HFF-Myc (cell line): ENCODE measurements around the gene CEP164.

Experiments
- DNase-seq: peaks from one replicate; pipeline ENCODE4 v3.0.0-alpha.2; 2011; ENCODE audit warnings: low read depth; ENCODE audit errors: extremely low read depth
- H3K4me3 ChIP-seq: replicated peaks from 2 replicates; pipeline ENCODE4 v1.5.1; 2011; ENCODE audit warnings: low read depth, mild to moderate bottlenecking, control low read depth, low read length
- TF ChIP-seq, protein P1 (sequence below): IDR thresholded peaks from 2 replicates; pipeline ENCODE4 v1.5.1; 2012; ENCODE audit warnings: mild to moderate bottlenecking, low read depth, low read length, control low read depth; ENCODE audit errors: missing control alignments

The CEP164 gene

DNA sequence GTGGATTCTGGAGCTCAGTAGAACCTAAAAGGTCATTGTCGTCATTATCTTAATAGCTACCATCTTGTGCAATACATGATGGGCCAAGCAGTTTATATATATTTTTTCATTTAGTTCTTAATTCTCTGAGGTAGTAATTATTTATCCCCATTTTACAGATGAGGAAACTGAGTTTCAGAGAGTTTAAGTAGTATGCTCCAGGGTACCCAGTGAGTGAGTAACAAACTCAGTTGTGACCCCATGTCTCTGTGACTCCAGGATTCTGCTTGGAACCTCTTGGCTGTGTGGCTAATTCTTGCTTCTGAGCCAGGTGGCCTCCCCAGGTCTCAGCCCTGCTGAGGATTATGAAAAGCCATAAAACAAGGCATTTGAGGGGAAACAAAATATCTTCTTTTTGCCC lies 82.6 kb downstream of the CEP164 start:
- no peak overlapping the region for H3K4me3 ChIP-seq
- DNase-seq: no peak
- TF ChIP-seq, protein P1, sequence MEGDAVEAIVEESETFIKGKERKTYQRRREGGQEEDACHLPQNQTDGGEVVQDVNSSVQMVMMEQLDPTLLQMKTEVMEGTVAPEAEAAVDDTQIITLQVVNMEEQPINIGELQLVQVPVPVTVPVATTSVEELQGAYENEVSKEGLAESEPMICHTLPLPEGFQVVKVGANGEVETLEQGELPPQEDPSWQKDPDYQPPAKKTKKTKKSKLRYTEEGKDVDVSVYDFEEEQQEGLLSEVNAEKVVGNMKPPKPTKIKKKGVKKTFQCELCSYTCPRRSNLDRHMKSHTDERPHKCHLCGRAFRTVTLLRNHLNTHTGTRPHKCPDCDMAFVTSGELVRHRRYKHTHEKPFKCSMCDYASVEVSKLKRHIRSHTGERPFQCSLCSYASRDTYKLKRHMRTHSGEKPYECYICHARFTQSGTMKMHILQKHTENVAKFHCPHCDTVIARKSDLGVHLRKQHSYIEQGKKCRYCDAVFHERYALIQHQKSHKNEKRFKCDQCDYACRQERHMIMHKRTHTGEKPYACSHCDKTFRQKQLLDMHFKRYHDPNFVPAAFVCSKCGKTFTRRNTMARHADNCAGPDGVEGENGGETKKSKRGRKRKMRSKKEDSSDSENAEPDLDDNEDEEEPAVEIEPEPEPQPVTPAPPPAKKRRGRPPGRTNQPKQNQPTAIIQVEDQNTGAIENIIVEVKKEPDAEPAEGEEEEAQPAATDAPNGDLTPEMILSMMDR: no peak

DNA sequence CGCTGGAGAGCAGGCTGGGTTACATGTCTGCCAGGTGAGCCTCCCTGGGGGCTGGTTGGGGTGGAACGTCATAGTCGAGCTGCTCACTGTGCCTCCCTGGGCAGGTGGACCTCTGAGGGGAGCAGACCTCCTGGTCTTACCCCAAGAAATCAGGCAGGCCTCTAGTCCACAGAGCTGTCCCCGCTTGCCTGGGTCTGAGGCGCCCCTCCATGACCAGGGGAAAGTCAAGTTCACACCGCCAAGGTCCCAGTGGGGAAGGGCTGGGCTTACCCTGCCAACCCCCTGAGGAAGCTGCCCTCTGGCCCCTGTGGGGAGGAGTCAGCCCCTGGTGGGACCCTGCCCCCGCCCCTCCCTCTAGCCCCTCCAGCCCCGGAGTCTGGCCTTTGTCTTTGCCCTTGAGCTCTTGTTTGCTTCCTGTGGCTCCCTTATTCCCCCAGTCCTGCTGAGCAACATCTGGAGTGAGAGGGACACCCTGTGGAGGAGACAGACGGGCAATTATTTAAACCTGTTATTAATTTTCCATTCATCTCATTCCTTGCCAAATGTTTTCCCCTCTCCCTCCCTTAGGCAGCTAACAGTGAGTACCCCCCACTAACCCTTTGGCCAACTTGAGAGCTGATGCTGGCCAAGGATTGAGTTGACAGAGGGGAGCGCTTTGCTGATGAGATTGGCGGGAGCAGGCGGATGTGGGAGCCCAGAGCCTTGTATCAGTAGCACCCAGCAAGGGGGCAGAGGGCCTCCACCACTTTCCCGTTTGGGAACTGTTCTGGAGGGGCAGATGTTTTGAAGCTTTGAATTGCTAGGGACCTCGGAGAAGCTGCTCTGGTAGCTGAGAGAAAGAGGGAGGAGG lies 83.4 kb downstream of the CEP164 start:
- TF ChIP-seq, protein P1: no peak
- DNase-seq: no peak
- no peak overlapping the region for H3K4me3 ChIP-seq

DNA sequence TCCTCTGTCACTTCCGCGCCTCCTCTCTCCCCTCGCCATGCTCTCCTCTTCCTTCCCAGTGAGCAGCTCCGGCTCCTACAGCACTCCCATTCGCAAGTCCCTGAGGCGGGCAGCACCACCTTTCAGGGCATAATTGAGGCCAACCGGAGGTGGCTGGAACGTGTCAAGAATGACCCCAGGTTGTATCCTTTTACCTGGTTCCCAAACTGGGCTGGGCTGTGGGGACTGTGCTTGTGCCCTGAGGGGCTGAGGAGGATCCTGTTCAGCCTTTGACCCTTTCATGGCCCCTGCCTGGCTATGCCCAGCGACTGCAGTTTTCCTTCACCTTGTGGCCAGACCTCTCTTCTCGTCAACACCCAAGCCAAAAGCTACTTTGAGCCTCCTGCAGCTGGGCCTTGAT lies 84.1 kb downstream of the CEP164 start:
- H3K4me3 ChIP-seq: no peak overlapping the region
- TF ChIP-seq, protein P1: no peak
- DNase-seq: no peak

DNA sequence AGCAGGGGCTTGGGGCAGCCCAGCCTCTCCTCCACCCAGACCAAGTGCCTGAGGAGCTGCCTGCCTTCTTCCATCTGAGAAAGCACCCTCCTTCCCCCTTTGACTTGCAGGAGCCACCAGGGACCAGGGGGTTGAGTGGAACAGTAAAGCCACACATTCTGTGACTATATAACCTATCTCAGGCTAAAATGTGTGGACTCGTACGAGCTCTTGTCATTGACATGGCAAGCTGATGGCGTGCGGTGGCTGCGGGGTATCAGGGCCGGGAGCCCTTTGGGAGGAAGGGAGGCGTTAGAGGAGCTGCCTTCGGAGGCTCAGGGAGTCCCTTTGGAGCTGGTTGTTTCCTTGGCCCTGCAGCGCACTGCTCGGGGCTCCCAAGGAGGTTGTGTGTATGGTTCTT lies 84.5 kb downstream of the CEP164 start:
- TF ChIP-seq, protein P1: no peak

DNA sequence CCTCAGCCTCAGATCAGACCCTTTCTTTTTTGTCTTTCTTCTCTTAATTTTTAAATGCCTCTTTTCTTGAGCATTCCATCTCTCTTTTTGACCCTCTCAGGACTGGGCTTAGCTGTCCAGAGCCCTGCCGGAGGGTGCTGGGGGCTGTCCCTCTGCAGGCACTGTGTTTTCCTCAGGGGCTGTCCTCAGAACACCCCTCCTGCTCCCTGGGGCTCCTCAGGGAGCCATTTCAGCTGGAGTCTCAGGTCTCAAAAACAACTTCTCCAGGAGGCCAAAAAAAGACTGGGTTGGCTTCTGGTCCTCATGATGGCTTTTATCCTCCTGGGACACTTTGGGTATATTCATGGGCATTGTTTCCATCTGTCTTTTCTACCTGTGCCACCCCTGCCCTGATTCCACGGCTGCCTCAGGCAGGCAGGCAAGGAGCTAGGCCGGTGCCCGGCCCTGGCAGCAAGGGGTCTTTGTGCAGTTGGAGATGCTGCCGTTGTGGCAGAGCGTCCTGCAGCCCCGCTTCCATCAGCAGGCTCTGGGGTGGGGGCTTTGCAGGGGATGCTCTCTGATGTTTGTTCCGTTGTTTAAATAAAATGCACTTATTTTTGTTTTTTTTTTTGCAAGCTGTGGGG lies 85.1 kb downstream of the CEP164 start:
- DNase-seq: no peak
- TF ChIP-seq, protein P1: no peak
- H3K4me3 ChIP-seq: no peak overlapping the region

More for the DNA sequence above, 84.5 kb downstream of the CEP164 start:
- no peak for DNase-seq
- H3K4me3 ChIP-seq: no peak overlapping the region

DNA sequence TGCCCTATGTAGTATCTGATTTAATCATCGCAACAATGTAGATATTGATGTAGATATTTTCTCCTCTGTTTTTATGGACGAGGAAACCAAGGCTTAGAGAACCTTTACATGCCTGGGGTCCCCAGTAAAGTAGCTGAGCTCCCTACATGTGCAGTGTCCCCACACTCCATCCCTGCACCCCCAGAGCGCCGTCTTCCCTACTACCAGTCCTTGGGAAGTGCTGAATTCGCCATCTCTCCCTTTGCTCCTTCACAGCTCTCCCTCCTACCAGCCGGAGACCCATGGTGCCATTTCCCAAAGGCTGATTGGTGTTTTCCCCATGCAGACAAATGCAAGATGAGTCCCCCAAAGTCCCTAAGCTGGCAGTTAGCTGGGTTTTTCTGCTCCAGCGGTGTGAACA lies 86.0 kb downstream of the CEP164 start:
- TF ChIP-seq, protein P1: no peak
- DNase-seq: no peak
- no peak overlapping the region for H3K4me3 ChIP-seq
